H1 (cell line): ENCODE data around the gene DNAJB5.

Experiments used
- EZH2 ChIP-seq: fragments of 200-600 bp; sonication (generic); IDR thresholded peaks from 2 replicates; pipeline ENCODE4 v1.7.1; 2012; ENCODE audit warnings: low read depth, mild to moderate bottlenecking, moderate library complexity, low read length, inconsistent platforms; ENCODE audit not compliant: severe bottlenecking
- GABPA ChIP-seq: IDR thresholded peaks from 2 replicates; pipeline ENCODE4 v1.6.1; 2011; ENCODE audit warnings: mild to moderate bottlenecking, low read length, moderate library complexity, borderline replicate concordance; ENCODE audit not compliant: insufficient read depth
- HDAC6 ChIP-seq: IDR thresholded peaks from one replicate; pipeline ENCODE4 v1.7.1; 2012; ENCODE audit warnings: low read depth, mild to moderate bottlenecking, inconsistent platforms, low read length, moderate library complexity
- JUN ChIP-seq: IDR thresholded peaks from 2 replicates; pipeline ENCODE4 v1.6.1; 2011; ENCODE audit warnings: low read depth, mild to moderate bottlenecking, improper control_type of control experiment, low read length
- NANOG ChIP-seq: IDR thresholded peaks from 2 replicates; pipeline ENCODE4 v1.6.1; 2011; ENCODE audit warnings: low read length, low read depth, mild to moderate bottlenecking, inconsistent platforms; ENCODE audit not compliant: insufficient read depth, poor library complexity, severe bottlenecking
- POLR2A ChIP-seq, 2 experiments: IDR thresholded peaks; 1 replicate in 1 of 2; 2 replicates in 1 of 2; pipeline ENCODE4 v1.6.1; 2011; ENCODE audit warnings: low read depth in 2 of 2, low read length in 2 of 2, mild to moderate bottlenecking in 2 of 2; ENCODE audit errors: control extremely low read depth in 1 of 2
- SP1 ChIP-seq: IDR thresholded peaks from 2 replicates; pipeline ENCODE4 v1.6.1; 2011; ENCODE audit warnings: low read depth, low read length
- TF ChIP-seq, protein P1 (sequence below), 3 experiments: IDR thresholded peaks; 1 replicate in 2 of 3; 2 replicates in 1 of 3; pipeline versions ENCODE4 v1.5.1 to v1.6.1; 2011; ENCODE audit warnings: low read length in 3 of 3, mild to moderate bottlenecking in 3 of 3, inconsistent platforms in 2 of 3, low read depth in 1 of 3, moderate library complexity in 1 of 3; ENCODE audit not compliant: insufficient read depth in 1 of 3; ENCODE audit errors: control extremely low read depth in 1 of 3
- TF ChIP-seq, protein P2 (sequence below): fragments of 300-600 bp; sonication (generic); IDR thresholded peaks from 2 replicates; pipeline ENCODE4 v1.7.1; 2012; ENCODE audit warnings: low read length, moderate library complexity, mild to moderate bottlenecking, inconsistent platforms; ENCODE audit not compliant: insufficient replicate concordance

DNA sequence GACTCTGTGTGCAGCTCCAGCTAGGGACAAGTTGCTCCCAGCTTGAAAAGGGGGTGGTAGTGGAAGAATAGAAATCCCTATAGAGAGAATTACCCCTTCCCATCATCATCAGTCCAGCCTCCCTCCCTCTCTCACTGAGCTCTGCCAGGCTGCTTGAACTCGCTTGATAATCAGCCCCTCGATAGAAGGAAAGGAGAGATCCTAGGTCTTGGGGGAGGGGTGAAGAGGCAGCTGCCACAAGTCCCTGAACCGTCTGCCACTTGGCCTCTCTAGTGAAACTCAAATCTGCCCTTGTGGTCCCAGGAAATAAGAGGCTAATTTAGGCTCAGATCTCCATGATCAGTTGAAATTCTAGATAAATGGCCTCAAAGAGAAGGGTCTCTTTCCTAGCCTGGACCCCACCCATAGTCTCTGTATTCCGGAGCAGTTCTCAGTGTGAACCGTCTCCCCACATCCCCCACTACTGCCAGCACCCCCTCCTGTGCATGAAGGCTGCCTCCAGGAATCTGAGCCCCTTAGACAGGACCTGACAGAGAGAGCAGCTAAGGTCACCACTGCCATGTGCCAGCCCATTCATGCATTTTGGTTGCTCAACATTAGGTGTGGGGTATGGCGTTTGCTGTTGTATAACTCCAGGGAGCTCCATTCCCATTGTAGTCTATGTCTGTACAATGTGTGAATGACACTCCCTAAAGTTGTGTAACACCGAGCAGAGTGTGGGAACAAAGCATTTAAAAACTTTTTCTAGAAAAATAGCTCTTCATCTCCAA lies 5.5 kb downstream of the DNAJB5 start:
- TF ChIP-seq NANOG: no peak
- TF ChIP-seq, protein P1, sequence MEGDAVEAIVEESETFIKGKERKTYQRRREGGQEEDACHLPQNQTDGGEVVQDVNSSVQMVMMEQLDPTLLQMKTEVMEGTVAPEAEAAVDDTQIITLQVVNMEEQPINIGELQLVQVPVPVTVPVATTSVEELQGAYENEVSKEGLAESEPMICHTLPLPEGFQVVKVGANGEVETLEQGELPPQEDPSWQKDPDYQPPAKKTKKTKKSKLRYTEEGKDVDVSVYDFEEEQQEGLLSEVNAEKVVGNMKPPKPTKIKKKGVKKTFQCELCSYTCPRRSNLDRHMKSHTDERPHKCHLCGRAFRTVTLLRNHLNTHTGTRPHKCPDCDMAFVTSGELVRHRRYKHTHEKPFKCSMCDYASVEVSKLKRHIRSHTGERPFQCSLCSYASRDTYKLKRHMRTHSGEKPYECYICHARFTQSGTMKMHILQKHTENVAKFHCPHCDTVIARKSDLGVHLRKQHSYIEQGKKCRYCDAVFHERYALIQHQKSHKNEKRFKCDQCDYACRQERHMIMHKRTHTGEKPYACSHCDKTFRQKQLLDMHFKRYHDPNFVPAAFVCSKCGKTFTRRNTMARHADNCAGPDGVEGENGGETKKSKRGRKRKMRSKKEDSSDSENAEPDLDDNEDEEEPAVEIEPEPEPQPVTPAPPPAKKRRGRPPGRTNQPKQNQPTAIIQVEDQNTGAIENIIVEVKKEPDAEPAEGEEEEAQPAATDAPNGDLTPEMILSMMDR (IDR thresholded peaks at IDR 0.05; ENCODE audit: control extremely low read depth in 1 of 3, insufficient read depth in 1 of 3, low read depth in 1 of 3, low read length in 3 of 3): no peak
- TF ChIP-seq SP1: no peak
- TF ChIP-seq EZH2: no peak
- no peak for TF ChIP-seq GABPA
- no peak for TF ChIP-seq JUN
- TF ChIP-seq, protein P2, sequence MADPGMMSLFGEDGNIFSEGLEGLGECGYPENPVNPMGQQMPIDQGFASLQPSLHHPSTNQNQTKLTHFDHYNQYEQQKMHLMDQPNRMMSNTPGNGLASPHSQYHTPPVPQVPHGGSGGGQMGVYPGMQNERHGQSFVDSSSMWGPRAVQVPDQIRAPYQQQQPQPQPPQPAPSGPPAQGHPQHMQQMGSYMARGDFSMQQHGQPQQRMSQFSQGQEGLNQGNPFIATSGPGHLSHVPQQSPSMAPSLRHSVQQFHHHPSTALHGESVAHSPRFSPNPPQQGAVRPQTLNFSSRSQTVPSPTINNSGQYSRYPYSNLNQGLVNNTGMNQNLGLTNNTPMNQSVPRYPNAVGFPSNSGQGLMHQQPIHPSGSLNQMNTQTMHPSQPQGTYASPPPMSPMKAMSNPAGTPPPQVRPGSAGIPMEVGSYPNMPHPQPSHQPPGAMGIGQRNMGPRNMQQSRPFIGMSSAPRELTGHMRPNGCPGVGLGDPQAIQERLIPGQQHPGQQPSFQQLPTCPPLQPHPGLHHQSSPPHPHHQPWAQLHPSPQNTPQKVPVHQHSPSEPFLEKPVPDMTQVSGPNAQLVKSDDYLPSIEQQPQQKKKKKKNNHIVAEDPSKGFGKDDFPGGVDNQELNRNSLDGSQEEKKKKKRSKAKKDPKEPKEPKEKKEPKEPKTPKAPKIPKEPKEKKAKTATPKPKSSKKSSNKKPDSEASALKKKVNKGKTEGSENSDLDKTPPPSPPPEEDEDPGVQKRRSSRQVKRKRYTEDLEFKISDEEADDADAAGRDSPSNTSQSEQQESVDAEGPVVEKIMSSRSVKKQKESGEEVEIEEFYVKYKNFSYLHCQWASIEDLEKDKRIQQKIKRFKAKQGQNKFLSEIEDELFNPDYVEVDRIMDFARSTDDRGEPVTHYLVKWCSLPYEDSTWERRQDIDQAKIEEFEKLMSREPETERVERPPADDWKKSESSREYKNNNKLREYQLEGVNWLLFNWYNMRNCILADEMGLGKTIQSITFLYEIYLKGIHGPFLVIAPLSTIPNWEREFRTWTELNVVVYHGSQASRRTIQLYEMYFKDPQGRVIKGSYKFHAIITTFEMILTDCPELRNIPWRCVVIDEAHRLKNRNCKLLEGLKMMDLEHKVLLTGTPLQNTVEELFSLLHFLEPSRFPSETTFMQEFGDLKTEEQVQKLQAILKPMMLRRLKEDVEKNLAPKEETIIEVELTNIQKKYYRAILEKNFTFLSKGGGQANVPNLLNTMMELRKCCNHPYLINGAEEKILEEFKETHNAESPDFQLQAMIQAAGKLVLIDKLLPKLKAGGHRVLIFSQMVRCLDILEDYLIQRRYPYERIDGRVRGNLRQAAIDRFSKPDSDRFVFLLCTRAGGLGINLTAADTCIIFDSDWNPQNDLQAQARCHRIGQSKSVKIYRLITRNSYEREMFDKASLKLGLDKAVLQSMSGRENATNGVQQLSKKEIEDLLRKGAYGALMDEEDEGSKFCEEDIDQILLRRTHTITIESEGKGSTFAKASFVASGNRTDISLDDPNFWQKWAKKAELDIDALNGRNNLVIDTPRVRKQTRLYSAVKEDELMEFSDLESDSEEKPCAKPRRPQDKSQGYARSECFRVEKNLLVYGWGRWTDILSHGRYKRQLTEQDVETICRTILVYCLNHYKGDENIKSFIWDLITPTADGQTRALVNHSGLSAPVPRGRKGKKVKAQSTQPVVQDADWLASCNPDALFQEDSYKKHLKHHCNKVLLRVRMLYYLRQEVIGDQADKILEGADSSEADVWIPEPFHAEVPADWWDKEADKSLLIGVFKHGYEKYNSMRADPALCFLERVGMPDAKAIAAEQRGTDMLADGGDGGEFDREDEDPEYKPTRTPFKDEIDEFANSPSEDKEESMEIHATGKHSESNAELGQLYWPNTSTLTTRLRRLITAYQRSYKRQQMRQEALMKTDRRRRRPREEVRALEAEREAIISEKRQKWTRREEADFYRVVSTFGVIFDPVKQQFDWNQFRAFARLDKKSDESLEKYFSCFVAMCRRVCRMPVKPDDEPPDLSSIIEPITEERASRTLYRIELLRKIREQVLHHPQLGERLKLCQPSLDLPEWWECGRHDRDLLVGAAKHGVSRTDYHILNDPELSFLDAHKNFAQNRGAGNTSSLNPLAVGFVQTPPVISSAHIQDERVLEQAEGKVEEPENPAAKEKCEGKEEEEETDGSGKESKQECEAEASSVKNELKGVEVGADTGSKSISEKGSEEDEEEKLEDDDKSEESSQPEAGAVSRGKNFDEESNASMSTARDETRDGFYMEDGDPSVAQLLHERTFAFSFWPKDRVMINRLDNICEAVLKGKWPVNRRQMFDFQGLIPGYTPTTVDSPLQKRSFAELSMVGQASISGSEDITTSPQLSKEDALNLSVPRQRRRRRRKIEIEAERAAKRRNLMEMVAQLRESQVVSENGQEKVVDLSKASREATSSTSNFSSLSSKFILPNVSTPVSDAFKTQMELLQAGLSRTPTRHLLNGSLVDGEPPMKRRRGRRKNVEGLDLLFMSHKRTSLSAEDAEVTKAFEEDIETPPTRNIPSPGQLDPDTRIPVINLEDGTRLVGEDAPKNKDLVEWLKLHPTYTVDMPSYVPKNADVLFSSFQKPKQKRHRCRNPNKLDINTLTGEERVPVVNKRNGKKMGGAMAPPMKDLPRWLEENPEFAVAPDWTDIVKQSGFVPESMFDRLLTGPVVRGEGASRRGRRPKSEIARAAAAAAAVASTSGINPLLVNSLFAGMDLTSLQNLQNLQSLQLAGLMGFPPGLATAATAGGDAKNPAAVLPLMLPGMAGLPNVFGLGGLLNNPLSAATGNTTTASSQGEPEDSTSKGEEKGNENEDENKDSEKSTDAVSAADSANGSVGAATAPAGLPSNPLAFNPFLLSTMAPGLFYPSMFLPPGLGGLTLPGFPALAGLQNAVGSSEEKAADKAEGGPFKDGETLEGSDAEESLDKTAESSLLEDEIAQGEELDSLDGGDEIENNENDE: no peak
- no peak for TF ChIP-seq HDAC6
- no peak for TF ChIP-seq POLR2A (IDR thresholded peaks at IDR 0.05; ENCODE audit: control extremely low read depth in 1 of 2, low read depth in 2 of 2, low read length in 2 of 2)
